ENCODE data around the gene KIF9.
A peak's percentile ranks its signal among the peaks of the same experiment; 100 is the strongest.
"Not testable (repeated sequence)": the region's sequence is repeated elsewhere in the genome, so short reads cannot be mapped to it uniquely, and the experiment has no call there.

Gene KIF9

DNA sequence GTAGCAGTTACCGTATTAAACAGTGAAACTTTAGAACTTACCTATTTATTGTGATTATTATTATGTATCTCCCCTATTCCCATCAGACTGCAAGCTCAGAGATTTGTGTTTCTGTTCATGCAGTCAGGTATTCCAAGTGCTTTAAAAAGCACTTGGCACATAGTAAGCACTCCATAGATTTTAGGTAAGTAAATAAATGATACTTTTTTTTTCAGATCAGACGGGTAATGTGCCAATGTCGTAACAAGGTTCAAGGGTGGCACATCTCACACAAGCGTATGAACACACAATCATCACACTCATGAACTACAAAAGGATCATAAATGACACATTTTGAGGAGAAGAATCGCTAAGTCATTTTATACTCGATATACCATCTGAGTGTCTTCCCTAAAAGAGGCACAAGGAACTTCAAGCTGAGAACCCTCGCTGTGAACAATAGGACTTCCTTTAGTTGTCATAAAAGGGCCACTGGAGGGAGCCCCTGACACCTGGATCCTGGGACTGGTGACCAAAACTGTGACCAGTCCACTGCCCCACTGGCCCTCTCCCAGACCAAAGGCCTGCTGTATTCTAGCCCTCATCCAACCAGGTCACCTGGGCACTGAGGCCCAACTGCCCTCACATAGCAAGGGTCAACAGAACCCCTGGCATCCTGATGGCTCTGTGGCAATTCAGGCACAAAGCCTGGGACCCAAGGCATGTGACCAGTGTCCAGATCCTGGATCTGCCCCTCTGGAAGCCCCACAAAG is 32.1 kb downstream of the KIF9 start:
- DNase-seq: peak; percentile 6

DNA sequence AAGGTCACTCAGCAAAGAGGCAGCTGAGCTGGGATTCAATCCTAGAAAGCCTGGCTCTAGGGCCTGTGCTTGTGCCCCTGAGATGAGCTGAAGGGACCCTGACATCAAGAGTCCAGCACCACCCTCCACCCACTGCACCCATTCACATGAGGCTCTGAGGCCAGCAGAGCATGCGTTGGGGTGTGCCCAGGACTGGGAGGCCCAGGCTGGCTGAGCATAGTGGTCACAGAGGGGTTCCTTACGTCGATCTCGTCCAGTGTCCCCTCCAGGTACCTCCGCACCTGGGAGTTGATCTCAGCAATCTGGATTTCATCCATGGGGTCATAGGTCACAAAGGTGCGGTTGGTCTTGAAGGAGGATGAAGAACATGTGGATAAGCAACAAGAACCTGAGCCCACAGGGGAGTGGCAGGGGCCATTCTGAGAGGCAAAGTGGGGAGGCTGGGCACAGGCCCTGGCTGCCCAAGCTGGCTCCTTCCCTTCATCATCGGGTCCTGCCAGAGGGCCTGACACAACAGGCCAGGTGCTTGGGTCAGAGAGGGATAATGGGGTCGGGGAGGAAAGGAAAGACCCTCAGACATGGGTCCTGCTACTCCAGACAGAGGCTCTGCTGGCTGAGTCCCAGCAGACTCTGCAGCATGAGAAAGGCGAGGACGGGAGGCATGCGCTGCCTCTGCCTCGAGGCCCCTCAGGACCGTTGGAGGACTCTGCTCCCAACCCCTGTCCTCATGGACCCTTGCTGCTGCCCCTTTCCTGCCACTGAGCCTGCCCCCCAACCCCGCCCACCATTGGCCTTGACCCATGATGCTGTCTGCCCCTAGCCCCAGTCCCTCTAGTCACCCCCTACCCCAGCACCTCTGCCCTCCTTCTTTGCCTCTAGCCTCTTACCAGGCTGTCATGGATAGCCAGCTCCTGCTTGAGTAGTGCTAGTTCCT is 35.2 kb downstream of the KIF9 start:
- DNase-seq: no peak

DNA sequence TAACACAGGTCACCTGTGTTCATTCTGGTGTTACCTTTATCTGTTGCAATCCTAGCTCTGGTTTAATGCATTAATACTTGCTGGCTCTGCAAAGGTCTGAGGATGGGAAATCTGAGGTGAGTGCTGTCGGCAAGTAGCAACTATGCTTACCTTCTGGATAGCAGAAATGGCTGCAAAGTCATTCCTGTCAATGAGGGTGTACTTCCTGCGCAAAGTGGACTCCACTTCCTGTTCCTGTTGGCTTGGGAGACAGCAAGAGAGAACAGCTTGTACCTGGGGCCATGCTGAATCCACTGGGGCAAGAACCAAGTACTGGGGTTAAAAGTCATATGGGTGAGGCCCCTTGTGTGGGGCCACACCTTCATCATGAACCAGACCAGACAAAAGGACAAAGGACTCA is 37.3 kb downstream of the KIF9 start:
- no peak for DNase-seq

DNA sequence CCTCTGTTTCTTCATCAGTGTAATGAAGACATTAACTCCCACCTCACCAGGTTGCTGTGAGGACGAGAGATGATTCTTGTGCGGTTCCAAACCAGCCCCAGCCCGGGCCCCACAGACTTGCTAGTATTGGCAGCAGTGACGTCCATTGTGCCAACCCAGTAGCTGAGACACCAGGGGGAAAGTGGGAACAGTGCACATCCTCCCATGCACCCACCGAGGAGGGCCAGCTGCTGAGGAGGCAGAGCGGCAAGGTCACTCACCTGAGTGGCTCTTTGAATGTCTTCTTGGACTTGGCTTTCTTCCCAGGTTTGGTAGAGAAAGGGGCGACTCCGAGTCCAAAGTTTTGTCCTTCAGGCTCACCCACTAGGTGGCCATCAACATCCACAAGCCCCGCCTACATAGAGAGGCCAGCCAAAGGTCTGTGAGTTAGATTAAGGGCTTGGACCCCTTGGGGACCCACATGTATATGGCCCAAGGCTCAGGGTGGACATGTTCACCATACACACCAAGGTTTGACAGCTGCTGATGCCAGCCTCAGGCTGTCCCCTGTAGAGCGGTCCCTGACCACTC is 38.0 kb downstream of the KIF9 start:
- no peak for DNase-seq

DNA sequence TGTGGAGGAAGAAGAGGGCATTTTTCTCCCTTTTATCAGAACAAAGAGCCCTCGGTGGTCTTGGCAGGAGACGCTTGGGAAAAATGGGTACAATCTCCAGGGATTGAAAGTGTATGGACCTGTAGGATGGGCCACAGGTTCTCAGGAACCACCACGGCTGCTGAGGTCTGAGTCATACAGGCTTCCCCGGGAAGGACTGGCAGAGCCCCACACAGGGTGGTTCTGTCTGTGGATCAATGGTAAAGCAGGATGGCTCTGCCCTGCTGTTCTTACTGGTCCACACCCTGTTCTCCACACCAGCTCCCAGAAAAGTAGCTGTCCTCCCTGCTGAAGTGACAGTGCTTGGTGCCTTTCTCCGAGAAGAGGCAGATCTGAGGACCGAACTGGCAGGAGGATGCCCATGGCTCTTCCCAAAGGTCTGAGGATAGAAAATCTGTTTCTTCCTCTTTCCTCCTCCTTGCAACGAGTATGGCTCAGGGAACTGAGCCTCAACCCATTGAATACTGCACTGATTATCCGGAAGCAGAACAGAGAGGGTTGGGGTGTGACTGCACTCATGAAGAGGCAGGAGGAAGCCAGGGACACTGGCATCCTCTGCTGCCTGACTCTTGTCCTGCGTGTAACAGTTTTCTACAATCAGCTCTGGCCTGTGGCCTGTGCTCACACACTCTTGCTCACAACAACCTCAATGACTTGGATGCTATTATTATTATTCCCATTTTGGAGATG is 39.0 kb downstream of the KIF9 start:
- DNase-seq: no peak

DNA sequence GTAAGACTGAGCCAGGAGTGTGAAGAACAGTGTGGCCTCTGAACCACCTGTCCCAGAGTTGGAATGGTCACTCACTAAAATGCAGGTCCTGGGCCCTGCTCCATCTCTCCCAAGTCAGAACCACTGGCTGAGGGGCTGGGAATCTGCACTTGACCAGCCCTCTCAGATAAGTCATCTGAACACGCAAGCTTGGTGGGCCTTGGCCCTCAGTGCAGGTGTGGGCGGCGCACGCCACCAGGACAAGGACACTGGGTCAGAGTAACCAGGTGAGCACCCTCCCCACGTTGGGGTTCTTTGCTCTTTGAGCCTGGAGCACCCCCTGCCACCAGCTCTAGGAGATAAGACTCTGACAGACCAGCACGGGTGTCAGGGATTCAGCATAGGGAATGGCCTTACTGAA is 42.7 kb downstream of the KIF9 start:
- no peak for DNase-seq

DNA sequence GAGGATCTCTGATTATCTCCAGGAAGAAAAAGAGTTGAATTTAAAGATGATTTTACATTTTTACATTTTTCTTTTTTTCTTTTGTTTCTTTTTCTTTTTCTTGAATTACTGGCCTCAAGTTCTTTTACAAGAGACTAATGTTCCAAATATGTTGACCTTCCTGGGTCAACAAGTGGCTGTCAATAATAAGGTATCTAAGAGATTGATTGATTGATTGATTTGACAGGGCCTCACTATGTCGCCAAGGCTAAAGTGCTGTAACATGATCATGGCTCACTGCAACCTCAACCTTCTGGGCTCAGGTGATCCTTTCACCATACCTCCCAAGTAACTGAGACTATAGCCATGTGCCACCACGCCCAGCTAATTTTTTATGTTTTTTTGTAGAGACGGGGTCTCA is 44.6 kb downstream of the KIF9 start:
- DNase-seq: no peak

DNA sequence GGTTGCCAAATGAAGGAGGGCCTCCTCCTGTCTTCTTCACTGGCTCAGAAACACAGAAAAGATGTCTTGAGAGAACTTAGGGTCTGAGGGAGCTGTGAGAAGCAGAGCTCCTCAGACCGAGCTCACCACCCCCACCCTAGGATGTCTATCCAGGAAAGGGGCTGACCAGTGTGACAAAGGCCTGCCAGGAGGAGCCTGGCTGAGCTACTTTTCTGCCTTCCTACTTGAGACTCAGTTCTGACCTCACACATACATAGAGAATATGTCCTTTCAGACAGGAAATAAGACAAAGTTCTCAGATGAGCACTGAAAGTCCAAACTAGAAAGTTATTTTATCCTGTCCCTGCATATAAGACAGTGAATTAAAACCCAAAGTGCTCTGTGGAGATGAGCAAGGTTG is 54.5 kb downstream of the KIF9 start:
- DNase-seq: no peak

DNA sequence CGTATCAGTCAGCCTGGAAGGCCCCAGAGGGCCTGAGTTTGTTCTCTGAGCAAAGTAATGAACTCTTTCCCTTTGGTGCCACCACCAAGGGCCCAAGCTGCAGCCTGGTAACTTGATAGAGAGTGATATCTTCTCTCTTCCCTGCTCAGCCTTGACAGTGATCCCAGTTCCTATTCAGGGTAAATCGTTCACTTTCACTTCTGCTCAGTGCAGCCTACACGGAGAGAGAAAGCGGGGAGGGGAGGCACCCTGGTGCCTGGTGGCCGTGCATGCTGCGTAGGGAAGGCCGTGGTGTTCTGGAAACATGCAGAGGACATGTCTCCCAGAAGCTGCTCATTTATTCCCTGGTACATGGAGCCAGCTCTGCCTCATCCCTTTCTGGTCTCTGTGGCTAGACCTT is 54.9 kb downstream of the KIF9 start:
- no peak for DNase-seq

DNA sequence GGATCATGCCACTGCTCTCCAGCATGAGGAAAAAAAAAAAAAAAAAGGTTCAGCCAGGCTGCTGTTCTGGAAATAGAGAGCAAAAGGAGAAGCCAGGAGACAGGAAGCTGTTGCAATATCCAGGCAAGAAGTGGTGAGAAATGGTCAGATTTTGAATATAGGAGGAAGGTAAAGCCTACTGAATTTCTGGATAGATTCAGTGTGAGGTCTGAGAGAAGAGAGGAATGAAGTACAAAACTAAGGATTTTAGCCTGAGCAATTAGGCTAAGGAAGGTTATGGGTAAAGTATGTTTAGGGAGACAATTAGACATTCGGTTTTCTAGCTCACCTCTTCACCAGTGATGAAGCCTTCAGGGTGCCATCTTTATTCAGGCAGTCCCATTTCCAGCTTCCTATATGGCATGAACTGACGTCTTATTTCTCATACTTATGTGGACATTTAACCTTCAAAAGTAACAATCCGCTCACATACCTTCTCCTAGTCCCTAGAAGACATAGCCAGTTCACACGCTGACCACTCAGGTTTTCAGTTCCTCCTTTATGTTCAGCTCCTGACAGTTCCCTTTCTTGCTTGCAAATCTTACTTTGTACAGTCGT is 57.2 kb downstream of the KIF9 start:
- DNase-seq: no peak

DNA sequence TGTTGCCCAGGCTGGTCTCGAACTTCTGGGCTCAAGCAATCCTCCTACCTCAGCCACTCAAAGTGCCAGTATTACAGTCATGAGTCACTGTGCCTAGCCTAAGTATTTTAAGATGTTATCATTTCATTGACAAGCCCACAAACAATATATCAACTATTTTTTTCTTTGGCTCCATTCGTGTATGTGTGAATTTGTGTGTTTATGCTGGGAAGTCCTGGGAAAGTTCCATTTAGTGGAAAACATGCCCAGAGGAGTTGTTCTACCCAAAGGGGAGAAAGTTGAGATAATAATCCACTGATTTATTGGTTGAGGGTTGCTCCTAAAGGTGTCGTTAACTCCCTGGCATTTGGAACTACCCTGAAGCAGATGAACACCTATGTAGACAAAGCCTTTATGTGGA is 58.8 kb downstream of the KIF9 start:
- DNase-seq: no peak

DNA sequence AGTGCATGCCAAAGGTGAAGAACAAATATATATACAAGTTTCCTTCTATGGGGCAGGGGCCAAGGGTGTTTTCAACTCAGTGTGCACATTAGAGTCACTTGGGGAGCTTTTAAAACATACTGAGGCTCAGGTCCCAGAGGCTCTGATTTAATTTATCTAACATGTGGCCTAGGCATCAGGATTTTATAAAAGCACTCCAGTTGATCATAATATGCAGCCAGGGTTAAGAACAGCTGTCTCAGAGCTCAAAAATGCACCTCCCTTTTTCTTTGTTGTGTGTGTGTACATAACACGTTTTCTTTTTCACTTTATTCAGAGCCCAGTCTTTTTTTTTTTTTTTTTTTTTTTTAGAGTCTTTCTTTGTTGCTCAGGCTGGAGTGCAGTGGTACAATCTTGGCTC is 60.8 kb downstream of the KIF9 start:
- DNase-seq: no peak

DNA sequence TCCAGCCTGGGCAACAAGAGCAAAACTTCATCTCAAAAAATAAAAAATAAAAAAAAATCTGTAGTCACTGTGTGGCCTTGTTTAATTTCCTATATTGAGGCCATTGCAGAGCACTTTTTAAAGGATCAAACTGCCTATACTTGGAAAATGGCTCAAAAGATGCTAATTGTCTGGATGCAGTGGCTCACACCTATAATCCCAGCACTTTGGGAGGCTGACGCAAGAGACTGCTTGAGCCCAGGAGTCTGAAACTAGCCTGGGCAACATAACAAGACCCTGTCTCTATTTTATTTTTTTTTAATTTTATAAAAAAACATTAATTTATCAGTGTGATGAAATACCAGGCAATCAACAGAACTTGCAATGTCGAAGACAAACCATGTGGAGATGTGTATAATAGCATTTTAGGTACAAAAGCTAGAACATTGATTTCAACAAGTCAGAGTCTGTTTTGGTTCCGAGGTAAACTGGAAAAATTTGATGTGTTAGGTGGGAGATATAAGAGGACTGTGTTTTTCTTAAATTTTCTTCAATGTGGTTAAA is 71.7 kb downstream of the KIF9 start:
- no peak for DNase-seq

DNA sequence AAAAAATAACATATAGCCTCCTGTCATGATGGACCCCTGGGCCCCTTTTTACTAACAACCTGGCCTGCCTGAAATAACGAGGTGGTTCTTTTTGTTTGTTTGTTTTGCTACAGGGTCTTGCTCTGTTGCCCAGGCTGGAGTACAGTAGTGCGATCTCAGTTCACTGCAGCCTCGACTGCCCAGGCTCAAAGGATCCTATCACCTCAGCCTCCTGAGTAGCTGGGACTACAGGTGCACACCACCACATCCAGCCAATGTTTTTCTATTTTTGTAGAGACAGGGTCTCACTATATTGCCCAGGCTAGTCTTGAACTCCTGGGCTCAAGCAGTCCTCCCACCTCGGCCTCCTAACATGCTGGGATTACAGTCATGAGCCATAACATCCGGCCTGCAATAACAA is 76.6 kb downstream of the KIF9 start:
- not testable (repeated sequence) for DNase-seq

DNA sequence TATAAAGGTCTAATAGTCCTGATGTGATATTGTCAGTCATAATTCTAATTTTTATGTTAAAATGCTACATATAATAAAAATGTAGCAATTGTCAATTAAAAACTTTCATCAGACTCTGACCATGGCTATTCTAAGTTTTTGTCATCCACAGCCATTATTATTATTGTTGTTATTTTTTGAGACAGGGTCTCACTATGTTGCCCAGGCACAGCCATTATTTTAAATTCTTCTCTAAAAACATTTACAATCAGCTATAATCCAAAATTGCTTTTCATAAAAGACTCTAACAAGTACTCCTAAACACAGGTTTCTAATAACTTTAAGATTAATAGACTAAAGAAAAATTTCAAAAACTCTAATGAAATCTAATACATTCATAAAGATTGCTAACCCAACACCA is 77.7 kb downstream of the KIF9 start:
- no peak for DNase-seq

DNA sequence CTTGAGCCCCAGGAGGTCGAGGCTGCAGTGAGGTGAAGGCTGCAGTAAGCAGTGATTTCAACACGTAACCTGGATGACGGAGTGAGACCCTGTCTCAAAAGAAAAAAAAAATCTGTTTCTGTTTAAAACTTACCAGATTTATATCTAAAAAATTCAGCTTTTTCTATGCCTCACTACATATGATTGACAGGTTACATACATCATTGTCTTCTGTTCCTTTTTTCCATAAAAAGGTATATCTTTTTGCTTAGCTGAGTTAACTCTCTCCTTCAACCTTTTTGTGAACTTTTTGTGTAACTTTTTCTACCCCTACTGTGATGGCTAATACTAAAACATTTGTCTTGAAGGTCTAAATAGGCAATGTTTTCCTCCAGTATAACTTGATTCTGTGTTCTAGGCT is 80.1 kb downstream of the KIF9 start:
- no peak for DNase-seq

DNA sequence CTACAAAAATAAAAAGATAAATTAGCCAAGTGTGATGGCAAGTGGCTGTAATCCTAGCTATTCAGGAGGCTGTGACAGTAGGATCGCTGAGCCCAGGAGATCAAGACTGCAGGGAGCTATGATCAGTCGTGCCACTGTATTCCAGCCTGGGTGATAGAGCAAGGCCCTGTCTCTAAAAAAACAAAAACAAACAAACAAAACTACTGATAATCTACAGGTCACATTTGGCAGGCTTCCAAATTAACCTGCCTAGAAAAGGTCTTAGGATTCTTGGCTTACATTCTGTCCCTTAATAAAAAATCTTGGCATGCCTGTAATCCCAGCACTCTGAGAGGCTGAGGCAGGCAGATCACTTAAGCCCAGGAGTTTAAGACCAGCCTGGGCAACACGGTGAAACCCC is 85.3 kb downstream of the KIF9 start:
- no peak for DNase-seq

DNA sequence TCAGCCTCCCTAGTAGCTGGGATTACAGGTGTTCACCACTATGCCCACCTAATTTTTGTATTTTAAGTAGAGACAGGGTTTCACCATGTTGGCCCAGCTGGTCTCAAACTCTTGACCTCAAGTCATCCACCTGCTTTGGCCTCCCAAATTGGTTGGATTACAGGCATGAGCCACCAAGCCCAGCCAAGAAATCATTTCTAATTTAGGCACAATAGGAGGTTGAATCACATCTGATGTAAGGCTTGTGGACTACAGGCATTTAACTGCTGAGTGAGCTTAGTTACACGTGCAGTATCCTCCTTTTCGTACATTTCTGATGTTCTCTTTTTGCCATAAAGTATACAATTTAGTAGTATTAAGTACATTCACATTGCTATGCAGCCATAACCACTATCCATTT is 87.6 kb downstream of the KIF9 start:
- DNase-seq: no peak

DNA sequence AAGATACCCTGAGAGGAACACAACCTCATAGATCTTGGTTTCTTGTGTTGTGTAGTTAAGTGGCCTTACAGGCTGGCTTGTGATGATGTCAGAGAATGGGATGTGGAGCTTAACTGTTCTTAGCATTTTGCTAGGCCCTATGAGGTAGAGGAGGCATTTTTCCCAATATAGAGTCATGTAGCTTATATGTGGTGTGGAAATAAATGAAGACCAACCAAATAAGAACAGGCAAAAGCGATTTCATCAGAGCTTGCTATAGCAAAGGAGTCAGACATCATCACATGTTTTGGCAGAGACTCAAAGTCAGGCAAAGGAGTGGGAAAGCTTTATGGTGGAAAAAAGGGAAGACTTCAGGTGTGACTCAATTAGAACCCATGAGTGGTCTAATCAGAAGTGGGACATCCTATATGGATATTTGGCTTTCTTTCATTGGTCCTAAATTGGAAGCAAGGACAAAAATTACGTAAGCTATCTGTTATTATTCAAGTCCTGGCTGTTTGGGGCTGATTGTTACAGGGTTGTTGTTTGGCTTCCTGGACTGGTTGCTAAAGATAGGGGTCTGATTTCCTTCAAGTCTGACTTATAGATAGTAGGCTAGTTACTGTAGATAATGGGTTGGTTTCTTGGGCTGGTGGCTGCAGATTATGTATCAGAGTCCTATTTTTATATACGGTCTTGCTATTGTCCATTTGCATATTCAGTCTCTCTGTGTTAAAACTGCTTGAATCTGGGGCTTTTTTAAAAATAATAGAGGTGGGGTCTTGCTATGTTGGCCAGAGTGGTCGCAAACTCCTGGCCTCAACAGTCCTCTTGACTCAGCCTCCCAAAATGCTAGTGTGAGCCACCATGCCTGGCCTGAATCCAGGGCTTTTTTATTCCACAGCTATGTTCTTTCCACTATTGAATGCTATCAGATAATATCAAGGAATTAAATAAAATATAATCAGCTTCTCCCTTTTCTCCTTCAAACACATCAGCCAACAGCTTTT is 88.4 kb downstream of the KIF9 start:
- DNase-seq: no peak

DNA sequence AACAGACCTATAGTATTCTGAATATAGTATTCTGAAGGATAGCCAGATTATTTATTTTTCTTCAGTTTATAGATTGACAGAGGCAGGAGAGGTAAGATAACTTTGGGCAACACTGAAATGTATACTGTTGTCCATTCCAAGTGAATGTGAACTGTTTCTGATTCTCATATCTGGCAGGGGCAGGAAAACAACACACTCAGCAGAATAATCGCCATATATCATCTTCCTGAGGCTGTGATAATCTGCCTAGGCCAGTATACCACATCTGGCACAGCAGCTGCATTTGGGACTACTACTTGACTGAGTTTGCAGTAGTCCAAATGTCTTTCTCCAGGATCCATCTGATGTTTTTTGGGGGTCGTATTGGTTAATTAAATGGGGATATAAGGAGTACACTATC is 96.3 kb downstream of the KIF9 start:
- no peak for DNase-seq

DNA sequence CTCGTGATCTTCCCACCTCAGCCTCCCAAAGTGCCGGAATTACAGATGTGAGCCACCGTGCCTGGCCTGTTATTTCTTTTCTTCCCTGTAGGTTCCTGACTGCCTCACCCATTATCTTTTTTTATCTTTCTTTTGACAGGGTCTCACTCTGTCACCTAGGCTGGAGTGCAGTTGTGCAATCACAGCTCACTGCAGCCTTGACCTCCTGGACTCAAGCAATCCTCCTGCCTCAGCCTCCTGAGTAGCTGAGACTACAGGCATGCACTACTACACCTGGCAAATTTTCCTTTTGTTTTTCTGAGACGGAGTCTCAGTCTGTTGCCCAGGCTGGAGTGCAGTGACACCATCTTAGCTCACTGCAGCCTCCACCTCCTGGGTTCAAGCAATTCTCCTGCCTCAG is 100.9 kb downstream of the KIF9 start:
- not testable (repeated sequence) for DNase-seq
